Measurements from ENCODE around the gene METTL25.

DNA sequence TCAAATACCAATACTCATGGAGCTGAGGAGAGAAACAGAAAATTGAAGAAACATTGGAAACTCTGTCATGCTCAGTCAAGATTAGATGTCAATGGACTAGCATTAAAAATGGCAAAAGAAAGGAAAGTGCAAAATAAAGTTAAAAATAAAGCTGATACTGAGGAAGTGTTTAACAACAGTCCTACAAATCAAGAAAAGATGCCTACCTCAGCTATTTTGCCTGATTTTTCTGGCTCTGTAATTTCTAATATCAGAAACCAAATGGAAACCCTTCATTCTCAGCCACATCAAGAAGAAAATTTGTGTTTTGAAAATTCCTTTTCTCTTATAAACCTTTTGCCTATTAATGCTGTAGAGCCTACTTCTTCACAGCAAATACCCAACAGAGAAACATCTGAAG, 40.5 kb downstream of the METTL25 start:
- no peak for TF ChIP-seq POLR2A (IDR thresholded peaks at IDR 0.05)
- no peak for TF ChIP-seq CTCF (IDR thresholded peaks at IDR 0.05)
- no peak for TF ChIP-seq POLR2AphosphoS5 (IDR thresholded peaks at IDR 0.05)
